HG02759 (cell line): ENCODE measurements around the gene SYNPR.

Experiments used
- ATAC-seq: cut with Tn5 transposase; IDR thresholded peaks from one replicate; pipeline ENCODE4 v1.9.1; 2021; ENCODE audit warnings: mild to moderate bottlenecking, moderate library complexity; ENCODE audit not compliant: unreplicated experiment

The SYNPR gene

GRCh38 chr3:63370094-63370493 lies 92.0 kb downstream of the SYNPR start:
- ATAC-seq, result no peak

- no peak for ATAC-seq
Measured at GRCh38 chr3:63383040-63383439, 104.9 kb downstream of the SYNPR start.

GRCh38 chr3:63384382-63384781 lies 106.3 kb downstream of the SYNPR start:
- ATAC-seq, result no peak

- ATAC-seq, result no peak
Measured at GRCh38 chr3:63385629-63386028, 107.5 kb downstream of the SYNPR start.

- ATAC-seq, result no peak
Measured at GRCh38 chr3:63386568-63386967, 108.5 kb downstream of the SYNPR start.

GRCh38 chr3:63387568-63387967 lies 109.5 kb downstream of the SYNPR start:
- ATAC-seq, result no peak

- ATAC-seq, result no peak
Measured at GRCh38 chr3:63390710-63391230, 112.7 kb downstream of the SYNPR start.

GRCh38 chr3:63395960-63396359 lies 117.9 kb downstream of the SYNPR start:
- no peak for ATAC-seq

- ATAC-seq, result no peak
Measured at GRCh38 chr3:63400246-63400860, 122.2 kb downstream of the SYNPR start.

GRCh38 chr3:63405882-63406281 lies 127.8 kb downstream of the SYNPR start:
- no peak for ATAC-seq

GRCh38 chr3:63413523-63413922 lies 135.4 kb downstream of the SYNPR start:
- ATAC-seq, result no peak

GRCh38 chr3:63414607-63415006 lies 136.5 kb downstream of the SYNPR start:
- no peak for ATAC-seq

GRCh38 chr3:63429905-63430304 lies 151.8 kb downstream of the SYNPR start:
- no peak for ATAC-seq

GRCh38 chr3:63430875-63431274 lies 152.8 kb downstream of the SYNPR start:
- no peak for ATAC-seq

- ATAC-seq, result no peak
Measured at GRCh38 chr3:63437858-63438257, 159.8 kb downstream of the SYNPR start.

GRCh38 chr3:63438826-63439371 lies 160.8 kb downstream of the SYNPR start:
- ATAC-seq, result no peak

GRCh38 chr3:63441262-63441661 lies 163.2 kb downstream of the SYNPR start:
- no peak for ATAC-seq

- no peak for ATAC-seq
Measured at GRCh38 chr3:63442918-63443317, 164.8 kb downstream of the SYNPR start.

GRCh38 chr3:63450023-63450422 lies 171.9 kb downstream of the SYNPR start:
- no peak for ATAC-seq

- no peak for ATAC-seq
Measured at GRCh38 chr3:63450634-63451363, 172.7 kb downstream of the SYNPR start.

GRCh38 chr3:63456901-63457300 lies 178.8 kb downstream of the SYNPR start:
- ATAC-seq, result no peak

- ATAC-seq, result no peak
Measured at GRCh38 chr3:63458405-63458804, 180.3 kb downstream of the SYNPR start.
